CD8-positive, alpha-beta memory T cell (primary cell): ENCODE measurements around the gene PDZD7. TPM values are rescaled to one million over a fixed set of nuclear protein-coding genes. Genes with fewer than 3 reads are reported as not detected.

ENCODE experiments used
- CTCF ChIA-PET: fragments of 350-600 bp; sonication (Branson Sonifier 250); formaldehyde crosslinking; loops from one replicate; lab custom pipeline; 2021; ENCODE audit warnings: antibody characterized with exemption; lab: Charles Lee
- POLR2A ChIA-PET: fragments of 350-600 bp; sonication (Branson Sonifier 250); formaldehyde crosslinking; loops from one replicate; lab custom pipeline; 2021; ENCODE audit warnings: antibody characterized with exemption; lab: Charles Lee
- DNase-seq, 5 donors: peaks; one replicate each; pipeline versions ENCODE4 v3.0.0 to v3.0.0-alpha.2; 2020 to 2022; ENCODE audit warnings: mixed read lengths in 1 of 5
- H3K27ac ChIP-seq: one replicate; pipeline ENCODE4 v1.7.0; 2013; ENCODE audit warnings: low read depth, mild to moderate bottlenecking, low read length, moderate library complexity
- H3K27me3 ChIP-seq: 2 replicates; pipeline ENCODE4 v1.7.0; 2013; ENCODE audit warnings: low read length, mild to moderate bottlenecking; ENCODE audit not compliant: insufficient read depth, poor library complexity, severe bottlenecking
- H3K36me3 ChIP-seq: 2 replicates; pipeline ENCODE4 v1.7.0; 2013; ENCODE audit warnings: mild to moderate bottlenecking, low read length, moderate library complexity; ENCODE audit not compliant: insufficient read depth
- H3K4me1 ChIP-seq: 2 replicates; pipeline ENCODE4 v1.7.0; 2013; ENCODE audit warnings: mild to moderate bottlenecking, low read length, moderate library complexity; ENCODE audit not compliant: insufficient read depth
- H3K4me3 ChIP-seq: 2 replicates; pipeline ENCODE4 v1.7.0; 2013; ENCODE audit warnings: mild to moderate bottlenecking, low read length
- H3K9me3 ChIP-seq: 2 replicates; pipeline ENCODE4 v1.7.0; 2013; ENCODE audit warnings: mild to moderate bottlenecking, low read length
- H3K27ac Mint-ChIP-seq, 8 donors: one replicate each; pipeline ENCODE4 v1.8.0; 2020 to 2021; ENCODE audit warnings: mixed read lengths in 8 of 8, mild to moderate bottlenecking in 6 of 8, inconsistent platforms in 3 of 8, moderate library complexity in 3 of 8
- H3K27me3 Mint-ChIP-seq, 2 donors: one replicate each; pipeline ENCODE4 v1.8.0; 2020 to 2021; ENCODE audit warnings: mixed read lengths in 2 of 2, mild to moderate bottlenecking in 1 of 2, moderate library complexity in 1 of 2
- H3K36me3 Mint-ChIP-seq, 3 donors: one replicate each; pipeline ENCODE4 v1.8.0; 2020 to 2021; ENCODE audit warnings: mixed read lengths in 3 of 3, inconsistent platforms in 1 of 3, mild to moderate bottlenecking in 1 of 3
- H3K4me1 Mint-ChIP-seq, 3 donors: one replicate each; pipeline ENCODE4 v1.8.0; 2020 to 2021; ENCODE audit warnings: mixed read lengths in 3 of 3, inconsistent platforms in 1 of 3, mild to moderate bottlenecking in 1 of 3
- H3K4me3 Mint-ChIP-seq, 7 donors: one replicate each; pipeline ENCODE4 v1.8.0; 2020 to 2021; ENCODE audit warnings: mixed read lengths in 7 of 7, mild to moderate bottlenecking in 6 of 7, moderate library complexity in 4 of 7, inconsistent platforms in 2 of 7
- H3K9me3 Mint-ChIP-seq, 5 donors: one replicate each; pipeline ENCODE4 v1.8.0; 2020 to 2022; ENCODE audit warnings: mixed read lengths in 5 of 5, mild to moderate bottlenecking in 3 of 5, moderate library complexity in 2 of 5, inconsistent platforms in 1 of 5
- polyA plus RNA-seq: library from polyadenylated mRNA; unstranded; fragments of 300-500 nt; fragmentation: Illumina TruSeq; gene quantifications from one replicate; pipeline ENCODE4 v1.2.3, GENCODE V29; 2021
- total RNA-seq, 2 experiments: library from RNA; stranded (reverse); gene quantifications; one replicate each; pipeline ENCODE4 v1.2.3, GENCODE V29; 2021

Gene PDZD7
- total and polyA plus RNA-seq, 3 experiments from 2014 or later = 0.23 to 0.33 (median 0.31) TPM

DNA sequence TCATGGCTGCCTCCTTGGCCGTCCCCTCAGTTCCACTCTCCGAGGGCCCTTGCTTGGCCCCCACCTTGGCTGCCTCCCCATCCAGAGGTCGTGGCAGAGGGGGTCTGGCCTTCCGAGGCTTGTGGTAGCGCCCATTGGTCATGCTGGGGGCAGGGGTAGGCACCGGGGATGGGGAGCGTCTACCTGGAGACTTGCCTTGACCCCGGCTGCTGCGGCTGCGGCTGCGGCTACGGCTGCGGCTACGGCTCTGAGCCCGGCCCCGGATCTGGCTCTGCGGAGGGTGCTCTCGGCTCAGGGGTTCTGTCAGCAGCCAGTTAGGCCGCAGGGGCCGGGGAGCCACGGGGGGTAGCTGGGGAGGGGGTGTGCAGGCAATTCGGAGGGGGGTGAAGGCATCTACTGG, 20.6 kb downstream of the PDZD7 start:
- Histone ChIP-seq H3K9me3 (no peaks in the 10 kb centered on the region), H3K4me1 (peaks cover 13% of the 10 kb centered on the region), H3K27me3 (no peaks in the 10 kb centered on the region), H3K4me3 (no peak overlapping the region), H3K27ac (no peak overlapping the region), H3K36me3 (no peaks in the 10 kb centered on the region)
- peaks cover 9 to 17% (median 16%) of the 10 kb centered on the region in 3 donors for H3K4me1 Mint-ChIP-seq
- ChIA-PET CTCF (interaction anchor here (1.3 to 7.0 kb wide), 2 partner anchors 12 to 21 kb away, joined by 3 to 64 read pairs; partner anchors contain the start of genes LZTS2, PDZD7 and SFXN3), POLR2A (no interaction called here)
- H3K27me3 Mint-ChIP-seq = peaks cover 8 to 9% of the 10 kb centered on the region in 2 donors
- H3K27ac Mint-ChIP-seq = peak overlapping the region in 1 of 8 donors; percentile 42
- H3K9me3 Mint-ChIP-seq = no peaks in the 10 kb centered on the region
- no peak overlapping the region for H3K4me3 Mint-ChIP-seq
- peaks cover 0 to 15% (median 0%) of the 10 kb centered on the region in 3 donors for H3K36me3 Mint-ChIP-seq
- DNase-seq = no peak

DNA sequence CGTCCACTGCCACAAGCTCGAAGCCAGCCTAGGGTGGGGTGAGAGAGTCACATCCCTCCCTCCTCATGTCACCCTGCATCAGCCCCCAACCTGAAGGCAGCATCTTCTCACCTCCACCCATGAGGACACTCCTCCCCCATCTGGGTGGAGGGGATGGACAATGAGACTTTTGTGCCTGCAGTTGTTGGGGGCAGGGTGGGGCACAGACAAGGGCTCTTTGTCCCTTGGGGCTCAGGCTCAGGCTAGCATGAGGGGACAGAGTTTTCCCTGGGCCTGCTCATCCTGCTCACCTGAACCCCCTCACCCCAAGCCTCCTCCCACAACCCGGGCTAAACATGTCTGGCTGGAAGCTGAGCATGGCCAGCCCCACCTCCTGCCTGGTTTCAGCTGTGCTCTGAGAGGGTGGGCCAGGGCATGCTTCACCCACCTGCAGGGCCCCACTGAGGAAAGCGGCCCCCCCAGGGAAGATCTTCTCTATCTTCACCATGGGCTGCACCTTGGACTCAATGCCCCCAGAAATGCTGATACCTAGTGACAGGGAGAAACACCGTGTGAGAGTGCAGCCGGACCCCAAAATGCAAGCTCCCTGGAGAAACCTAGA, 22.0 kb downstream of the PDZD7 start:
- Histone ChIP-seq H3K36me3 (no peaks in the 10 kb centered on the region), H3K27me3 (no peaks in the 10 kb centered on the region), H3K4me1 (peaks cover 10% of the 10 kb centered on the region), H3K27ac (no peak overlapping the region), H3K9me3 (no peaks in the 10 kb centered on the region), H3K4me3 (no peak overlapping the region)
- H3K27ac Mint-ChIP-seq = no peak overlapping the region
- POLR2A ChIA-PET = no interaction called here
- no peak overlapping the region for H3K4me3 Mint-ChIP-seq
- no peak for DNase-seq
- H3K9me3 Mint-ChIP-seq = no peaks in the 10 kb centered on the region
- CTCF ChIA-PET = interaction anchor here (1.3 to 7.0 kb wide), 2 partner anchors 11 to 22 kb away, joined by 3 to 64 read pairs; partner anchors contain the start of genes LZTS2, PDZD7 and SFXN3
- peaks cover 0 to 19% (median 0%) of the 10 kb centered on the region in 3 donors for H3K36me3 Mint-ChIP-seq
- H3K4me1 Mint-ChIP-seq = peaks cover 7 to 11% (median 10%) of the 10 kb centered on the region in 3 donors
- H3K27me3 Mint-ChIP-seq = peaks cover 0 to 3% of the 10 kb centered on the region in 2 donors

GRCh38 chr10:101007915-101008822, 22.8 kb downstream of the PDZD7 start:
- no peak for DNase-seq
- CTCF ChIA-PET = interaction anchor here (1.0 to 7.0 kb wide), 3 partner anchors 10 to 41 kb away, joined by 3 to 64 read pairs (median 6); partner anchors contain the start of gene LZTS2
- no peaks in the 10 kb centered on the region for H3K9me3 ChIP-seq
- H3K4me3 Mint-ChIP-seq = no peak overlapping the region
- H3K36me3 ChIP-seq = no peaks in the 10 kb centered on the region
- H3K27ac Mint-ChIP-seq = no peak overlapping the region
- peaks cover 0 to 3% of the 10 kb centered on the region in 2 donors for H3K27me3 Mint-ChIP-seq
- H3K4me1 ChIP-seq = peaks cover 7% of the 10 kb centered on the region
- H3K4me3 ChIP-seq = no peak overlapping the region
- H3K27ac ChIP-seq = no peak overlapping the region
- H3K27me3 ChIP-seq = no peaks in the 10 kb centered on the region
- H3K4me1 Mint-ChIP-seq = peaks cover 5 to 7% (median 6%) of the 10 kb centered on the region in 3 donors
- H3K9me3 Mint-ChIP-seq = no peaks in the 10 kb centered on the region
- H3K36me3 Mint-ChIP-seq = peaks cover 0 to 22% (median 0%) of the 10 kb centered on the region in 3 donors
- POLR2A ChIA-PET = no interaction called here

- CTCF ChIA-PET = interaction anchor here (1.0 to 7.0 kb wide), 3 partner anchors 9 to 42 kb away, joined by 3 to 64 read pairs (median 6); partner anchors contain the start of gene LZTS2
- H3K27ac ChIP-seq = no peak overlapping the region
- no peaks in the 10 kb centered on the region for H3K4me1 Mint-ChIP-seq
- H3K36me3 ChIP-seq = no peaks in the 10 kb centered on the region
- no peak for DNase-seq
- H3K4me3 ChIP-seq = no peak overlapping the region
- no peaks in the 10 kb centered on the region for H3K9me3 Mint-ChIP-seq
- no peak overlapping the region for H3K27ac Mint-ChIP-seq
- POLR2A ChIA-PET = no interaction called here
- no peaks in the 10 kb centered on the region for H3K27me3 Mint-ChIP-seq
- no peaks in the 10 kb centered on the region for H3K9me3 ChIP-seq
- no peaks in the 10 kb centered on the region for H3K27me3 ChIP-seq
- H3K36me3 Mint-ChIP-seq = peaks cover 0 to 26% (median 0%) of the 10 kb centered on the region in 3 donors
- H3K4me3 Mint-ChIP-seq = no peak overlapping the region
- no peaks in the 10 kb centered on the region for H3K4me1 ChIP-seq
Observed at GRCh38 chr10:101007099-101007711, 23.7 kb downstream of the PDZD7 start.

GRCh38 chr10:101006593-101007098, 24.3 kb downstream of the PDZD7 start:
- no peaks in the 10 kb centered on the region for H3K9me3 Mint-ChIP-seq
- no peak overlapping the region for H3K4me3 Mint-ChIP-seq
- CTCF ChIA-PET = interaction anchor here (1.4 to 7.0 kb wide), 3 partner anchors 8 to 34 kb away, joined by 6 to 64 read pairs (median 30); partner anchors contain the start of gene LZTS2
- peaks cover 0 to 26% (median 0%) of the 10 kb centered on the region in 3 donors for H3K36me3 Mint-ChIP-seq
- no peaks in the 10 kb centered on the region for H3K4me1 Mint-ChIP-seq
- POLR2A ChIA-PET = interaction anchor here (0.8 kb wide), 1 partner anchor 10 kb away, joined by 3 read pairs; no protein-coding TSS in a partner anchor
- Histone ChIP-seq H3K4me1 (no peaks in the 10 kb centered on the region), H3K27ac (no peak overlapping the region), H3K9me3 (no peaks in the 10 kb centered on the region), H3K36me3 (no peaks in the 10 kb centered on the region), H3K27me3 (no peaks in the 10 kb centered on the region), H3K4me3 (no peak overlapping the region)
- no peak overlapping the region for H3K27ac Mint-ChIP-seq
- no peaks in the 10 kb centered on the region for H3K27me3 Mint-ChIP-seq
- no peak for DNase-seq

DNA sequence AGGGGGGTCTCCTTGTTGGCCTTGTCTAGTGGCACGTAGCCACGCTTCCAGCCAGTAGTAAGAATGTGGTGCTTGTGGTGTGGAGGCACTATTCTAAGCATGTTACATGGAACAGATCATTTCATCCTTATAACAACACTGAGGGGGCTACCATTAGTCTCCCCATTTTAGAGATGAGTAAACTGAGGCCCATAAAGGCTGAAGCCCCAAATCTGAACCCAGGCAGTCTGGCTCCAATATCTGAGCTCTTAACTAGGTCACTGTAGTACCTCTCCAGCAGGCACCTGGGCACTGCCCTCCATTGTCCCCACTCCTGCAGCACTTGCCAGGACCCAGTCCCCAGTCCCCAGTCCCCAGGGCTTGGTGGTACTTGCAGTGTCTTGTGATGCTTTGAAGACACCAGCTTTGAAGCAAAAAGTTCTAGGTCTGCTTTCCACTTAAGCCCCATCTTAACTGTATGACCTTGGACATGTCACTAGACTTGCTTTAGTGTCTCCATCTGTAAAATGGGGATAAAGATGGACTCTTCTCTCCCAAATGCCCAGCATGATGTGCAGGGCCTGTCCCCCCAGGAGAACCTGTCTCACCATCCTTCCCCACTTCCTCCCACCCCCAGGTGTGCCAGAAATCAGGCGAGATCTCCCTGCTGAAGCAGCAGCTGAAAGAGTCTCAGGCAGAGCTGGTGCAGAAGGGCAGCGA, 24.9 kb downstream of the PDZD7 start:
- POLR2A ChIA-PET = interaction anchor here (0.6 to 0.8 kb wide), 2 partner anchors 11 to 181 kb away, joined by 3 to 5 read pairs; no protein-coding TSS in a partner anchor
- Histone ChIP-seq H3K36me3 (no peaks in the 10 kb centered on the region), H3K4me1 (no peaks in the 10 kb centered on the region), H3K27me3 (no peaks in the 10 kb centered on the region), H3K4me3 (no peak overlapping the region), H3K9me3 (no peaks in the 10 kb centered on the region), H3K27ac (no peak overlapping the region)
- H3K27ac Mint-ChIP-seq = no peak overlapping the region
- H3K4me3 Mint-ChIP-seq = no peak overlapping the region
- H3K36me3 Mint-ChIP-seq = peaks cover 0 to 27% (median 0%) of the 10 kb centered on the region in 3 donors
- no peaks in the 10 kb centered on the region for H3K27me3 Mint-ChIP-seq
- no peaks in the 10 kb centered on the region for H3K9me3 Mint-ChIP-seq
- DNase-seq = no peak
- CTCF ChIA-PET = interaction anchor here (4.9 to 7.0 kb wide), 2 partner anchors 8 to 10 kb away, joined by 30 to 64 read pairs; partner anchors contain the start of gene LZTS2
- H3K4me1 Mint-ChIP-seq = peaks cover 2 to 3% (median 3%) of the 10 kb centered on the region in 3 donors

DNA sequence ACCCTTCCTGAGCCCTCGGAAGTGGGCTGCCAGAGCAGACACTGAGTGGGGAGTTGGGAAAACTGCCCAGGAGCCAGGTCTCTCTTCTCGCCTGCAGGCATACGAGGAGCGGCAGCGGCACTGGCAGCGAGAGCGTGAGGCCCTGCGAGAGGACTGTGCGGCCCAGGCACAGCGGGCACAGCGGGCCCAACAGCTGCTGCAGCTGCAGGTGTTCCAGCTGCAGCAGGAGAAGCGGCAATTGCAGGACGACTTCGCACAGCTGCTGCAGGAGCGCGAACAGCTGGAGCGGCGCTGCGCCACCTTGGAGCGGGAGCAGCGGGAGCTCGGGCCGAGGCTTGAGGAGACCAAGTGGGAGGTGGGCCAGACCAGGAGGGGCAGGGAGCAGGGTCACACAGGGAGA, 25.6 kb downstream of the PDZD7 start:
- POLR2A ChIA-PET = interaction anchor here (0.6 kb wide), 1 partner anchor 181 kb away, joined by 5 read pairs; no protein-coding TSS in a partner anchor
- H3K36me3 ChIP-seq = no peaks in the 10 kb centered on the region
- H3K9me3 ChIP-seq = no peaks in the 10 kb centered on the region
- Mint-ChIP-seq H3K4me3 (no peak overlapping the region), H3K27ac (peak overlapping the region in 1 of 8 donors; percentile 54), H3K27me3 (no peaks in the 10 kb centered on the region), H3K9me3 (no peaks in the 10 kb centered on the region), H3K4me1 (peaks cover 6 to 10% (median 7%) of the 10 kb centered on the region in 3 donors), H3K36me3 (peaks cover 0 to 28% (median 0%) of the 10 kb centered on the region in 3 donors)
- no peak for DNase-seq
- no peak overlapping the region for H3K27ac ChIP-seq
- peaks cover 1% of the 10 kb centered on the region for H3K4me1 ChIP-seq
- CTCF ChIA-PET = interaction anchor here (1.3 to 4.9 kb wide), 2 partner anchors 10 to 13 kb away, joined by 6 to 30 read pairs; no protein-coding TSS in a partner anchor
- H3K4me3 ChIP-seq = no peak overlapping the region
- no peaks in the 10 kb centered on the region for H3K27me3 ChIP-seq
